Neural crest cell (in vitro differentiated cells): ENCODE results near the gene SLC39A6. TPM values are rescaled to one million over a fixed set of nuclear protein-coding genes. Genes with fewer than 3 reads are reported as not detected.

Source experiments
- DNase-seq: peaks from one replicate; pipeline ENCODE4 v3.0.0; 2021; ENCODE audit warnings: low read depth, mixed read lengths, low spot score
- H3K27ac Mint-ChIP-seq: one replicate; pipeline ENCODE4 v1.8.0; 2021; ENCODE audit warnings: mild to moderate bottlenecking, mixed read lengths; ENCODE audit not compliant: unreplicated experiment
- H3K27me3 Mint-ChIP-seq: 2 replicates; pipeline ENCODE4 v1.8.0; 2021; ENCODE audit warnings: low read depth, mild to moderate bottlenecking, mixed read lengths
- H3K36me3 Mint-ChIP-seq: 2 replicates; pipeline ENCODE4 v1.8.0; 2021; ENCODE audit warnings: low read depth, mild to moderate bottlenecking, mixed read lengths
- H3K4me1 Mint-ChIP-seq: 2 replicates; pipeline ENCODE4 v1.8.0; 2021; ENCODE audit warnings: mixed read lengths
- H3K4me3 Mint-ChIP-seq: one replicate; pipeline ENCODE4 v1.8.0; 2021; ENCODE audit warnings: mild to moderate bottlenecking, mixed read lengths
- H3K9me3 Mint-ChIP-seq: 2 replicates; pipeline ENCODE4 v1.8.0; 2021; ENCODE audit warnings: mixed read lengths
- total RNA-seq: library from RNA; stranded (reverse); gene quantifications from 2 replicates; pipeline ENCODE4 v1.2.1, GENCODE V29; 2021
- TF ChIP-seq, protein P1 (sequence below): fragments of 200-600 bp; sonication (generic); conservative IDR thresholded peaks from 2 replicates; pipeline ENCODE4 v1.5.0; 2021; ENCODE audit warnings: antibody characterized with exemption, mild to moderate bottlenecking

SLC39A6 gene
- total RNA-seq, 1 donor from 2014 or later = 101 TPM

DNA sequence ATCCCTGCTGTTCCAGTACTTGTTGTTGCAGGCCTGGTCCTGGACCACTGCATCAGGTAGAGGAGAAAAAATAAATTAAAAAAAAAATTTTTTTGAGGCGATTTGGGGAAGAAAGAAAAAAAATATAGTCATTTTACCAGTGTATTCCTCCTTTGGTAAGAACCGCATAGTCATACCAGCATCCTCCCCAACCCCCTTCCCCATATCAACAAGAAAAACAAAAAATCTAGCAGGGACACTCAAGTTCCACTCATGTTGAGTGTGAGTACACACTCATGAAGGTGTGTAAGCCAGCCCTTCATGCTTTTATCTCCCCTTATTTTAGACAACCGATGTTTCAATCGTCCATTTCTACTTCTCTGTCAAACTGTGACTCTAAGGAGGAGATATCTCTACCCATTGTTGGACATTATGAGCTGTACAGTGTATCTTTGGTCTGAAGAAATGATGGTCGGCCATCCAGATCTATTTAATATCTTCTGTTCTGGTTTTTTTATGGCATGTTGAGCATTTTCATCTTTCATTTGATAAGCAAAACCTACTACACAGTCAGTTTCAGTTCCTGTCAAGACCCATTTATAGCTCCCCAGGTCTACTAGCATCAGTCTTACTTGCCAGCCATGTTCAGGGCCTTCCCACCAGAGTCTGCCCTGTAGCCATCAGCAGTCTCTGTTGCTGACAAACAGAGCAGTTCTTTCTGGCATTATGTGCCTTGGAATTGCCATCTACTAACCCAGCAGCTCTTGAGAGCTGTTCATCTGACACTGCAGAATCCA, 20.6 kb upstream of the SLC39A6 start:
- DNase-seq = no peak
- no peaks in the 10 kb centered on the region for H3K27me3 Mint-ChIP-seq
- H3K4me1 Mint-ChIP-seq = no peaks in the 10 kb centered on the region
- peaks cover 14% of the 10 kb centered on the region for H3K36me3 Mint-ChIP-seq
- TF ChIP-seq, protein P1, sequence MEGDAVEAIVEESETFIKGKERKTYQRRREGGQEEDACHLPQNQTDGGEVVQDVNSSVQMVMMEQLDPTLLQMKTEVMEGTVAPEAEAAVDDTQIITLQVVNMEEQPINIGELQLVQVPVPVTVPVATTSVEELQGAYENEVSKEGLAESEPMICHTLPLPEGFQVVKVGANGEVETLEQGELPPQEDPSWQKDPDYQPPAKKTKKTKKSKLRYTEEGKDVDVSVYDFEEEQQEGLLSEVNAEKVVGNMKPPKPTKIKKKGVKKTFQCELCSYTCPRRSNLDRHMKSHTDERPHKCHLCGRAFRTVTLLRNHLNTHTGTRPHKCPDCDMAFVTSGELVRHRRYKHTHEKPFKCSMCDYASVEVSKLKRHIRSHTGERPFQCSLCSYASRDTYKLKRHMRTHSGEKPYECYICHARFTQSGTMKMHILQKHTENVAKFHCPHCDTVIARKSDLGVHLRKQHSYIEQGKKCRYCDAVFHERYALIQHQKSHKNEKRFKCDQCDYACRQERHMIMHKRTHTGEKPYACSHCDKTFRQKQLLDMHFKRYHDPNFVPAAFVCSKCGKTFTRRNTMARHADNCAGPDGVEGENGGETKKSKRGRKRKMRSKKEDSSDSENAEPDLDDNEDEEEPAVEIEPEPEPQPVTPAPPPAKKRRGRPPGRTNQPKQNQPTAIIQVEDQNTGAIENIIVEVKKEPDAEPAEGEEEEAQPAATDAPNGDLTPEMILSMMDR = no peak
- H3K4me3 Mint-ChIP-seq = no peak overlapping the region
- no peak overlapping the region for H3K27ac Mint-ChIP-seq
- no peaks in the 10 kb centered on the region for H3K9me3 Mint-ChIP-seq

DNA sequence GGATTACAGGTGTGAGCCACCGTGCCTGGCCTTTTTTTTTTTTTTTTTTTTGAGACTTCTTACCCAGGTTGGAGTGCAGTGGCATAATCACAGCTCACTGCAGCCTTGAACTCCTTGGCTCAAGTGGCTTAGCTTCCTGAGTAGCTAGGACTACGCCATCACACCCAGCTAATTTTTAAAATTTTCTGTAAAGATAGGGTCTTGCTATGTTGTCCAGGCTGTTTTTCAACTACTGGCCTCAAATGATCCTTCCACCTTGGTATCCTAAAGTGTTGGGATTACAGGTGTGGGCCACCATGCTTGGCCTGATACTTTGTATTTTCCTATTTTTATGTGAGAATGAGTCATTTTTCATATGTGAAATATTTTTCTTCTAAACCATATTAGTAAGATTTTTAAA, 14.3 kb upstream of the SLC39A6 start:
- Mint-ChIP-seq H3K27me3 (no peaks in the 10 kb centered on the region), H3K4me3 (no peak overlapping the region), H3K27ac (no peak overlapping the region), H3K36me3 (peaks cover 9% of the 10 kb centered on the region), H3K4me1 (no peaks in the 10 kb centered on the region), H3K9me3 (no peaks in the 10 kb centered on the region)
- DNase-seq = no peak
- TF ChIP-seq, protein P1 = no peak

DNA sequence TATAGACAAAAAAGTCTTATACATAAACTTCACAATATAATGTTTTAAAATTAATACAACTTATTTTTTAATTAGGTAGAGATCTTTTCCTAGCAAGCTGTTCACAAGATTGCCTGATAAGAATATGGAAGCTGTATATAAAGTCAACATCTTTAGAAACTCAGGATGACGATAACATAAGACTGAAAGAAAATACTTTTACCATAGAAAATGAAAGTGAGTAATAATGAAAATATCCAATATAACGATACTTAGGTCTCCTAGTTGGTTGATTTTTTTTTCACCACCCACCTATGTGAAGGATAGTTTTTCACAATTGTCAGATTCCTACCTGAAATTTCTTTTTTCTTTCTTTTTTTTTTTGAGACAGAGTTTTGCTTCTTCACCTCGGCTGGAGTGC, 13.6 kb upstream of the SLC39A6 start:
- Mint-ChIP-seq H3K9me3 (no peaks in the 10 kb centered on the region), H3K36me3 (peaks cover 9% of the 10 kb centered on the region), H3K27ac (no peak overlapping the region), H3K27me3 (no peaks in the 10 kb centered on the region), H3K4me1 (no peaks in the 10 kb centered on the region), H3K4me3 (no peak overlapping the region)
- TF ChIP-seq, protein P1 = no peak
- DNase-seq = no peak

DNA sequence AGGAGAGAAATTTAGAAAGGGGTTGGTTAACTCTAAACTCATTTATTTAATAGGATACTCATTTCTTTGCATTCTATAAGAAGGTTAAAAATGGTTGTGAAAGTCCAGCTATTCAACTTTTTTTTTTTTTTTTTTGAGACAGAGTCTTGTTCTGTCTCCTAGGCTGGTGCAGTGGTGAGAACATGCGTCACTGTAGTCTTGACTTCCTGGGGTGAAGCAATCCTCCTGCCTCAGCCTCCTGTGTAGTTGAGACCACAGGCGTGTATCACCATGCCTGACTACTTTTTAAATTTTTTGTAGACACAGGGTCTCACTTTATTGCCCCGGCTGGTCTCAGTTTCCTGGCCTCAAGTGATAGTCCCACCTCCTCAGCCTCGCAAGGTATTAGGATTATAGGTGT, 12.4 kb upstream of the SLC39A6 start:
- TF ChIP-seq, protein P1 = no peak
- peaks cover 6% of the 10 kb centered on the region for H3K36me3 Mint-ChIP-seq
- H3K27me3 Mint-ChIP-seq = no peaks in the 10 kb centered on the region
- DNase-seq = no peak
- no peaks in the 10 kb centered on the region for H3K9me3 Mint-ChIP-seq
- H3K27ac Mint-ChIP-seq = no peak overlapping the region
- H3K4me1 Mint-ChIP-seq = no peaks in the 10 kb centered on the region
- H3K4me3 Mint-ChIP-seq = no peak overlapping the region

DNA sequence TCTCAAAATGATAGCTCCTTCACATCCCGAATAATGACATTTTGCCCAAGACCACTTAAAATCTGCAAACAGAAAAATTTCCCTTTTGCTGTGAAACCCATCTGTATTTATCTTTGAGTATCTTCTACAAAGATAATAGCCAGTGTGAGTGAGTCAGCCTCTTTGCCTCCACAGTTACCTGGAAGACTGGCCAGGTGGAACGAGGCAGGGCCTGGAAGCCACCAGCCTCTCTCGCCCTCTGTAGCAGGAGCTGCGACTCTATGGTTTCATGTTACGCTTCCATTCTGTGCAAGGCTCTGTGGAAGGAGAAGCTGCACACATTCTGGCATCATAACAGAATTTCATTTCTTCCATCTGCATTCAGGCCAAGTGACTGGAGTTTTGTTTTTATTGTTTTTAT, 10.1 kb upstream of the SLC39A6 start:
- Mint-ChIP-seq H3K4me1 (no peaks in the 10 kb centered on the region), H3K27me3 (no peaks in the 10 kb centered on the region), H3K27ac (no peak overlapping the region), H3K36me3 (peaks cover 5% of the 10 kb centered on the region), H3K9me3 (no peaks in the 10 kb centered on the region), H3K4me3 (no peak overlapping the region)
- no peak for DNase-seq
- TF ChIP-seq, protein P1 = no peak
